GM12878 (cell line): ENCODE results near the gene RILPL2. TPM values are rescaled to one million over a fixed set of nuclear protein-coding genes. Genes with fewer than 3 reads are reported as not detected.

Experiments used
- ATAC-seq: fragments of 200-7000 bp; cut with Tn5 transposase; 3 replicates; pipeline ENCODE4 v1.9.1; 2020; ENCODE audit warnings: mild to moderate bottlenecking, moderate library complexity
- BruUV-seq: library from RNA; stranded (reverse); fragments of 400-500 nt; replicated peaks from 2 replicates; lab custom pipeline; 2021; lab: Mats Ljungman, UMichigan
- CTCF ChIA-PET: fragments of 300-600 bp; sonication (Branson Sonifier 250); formaldehyde crosslinking; extraction: SDS; loops from one replicate; lab custom pipeline; 2021; ENCODE audit warnings: inconsistent platforms; lab: Yijun Ruan, JAX
- POLR2A ChIA-PET: fragments of 350-600 bp; formaldehyde crosslinking; extraction: SDS; loops from one replicate; lab custom pipeline; 2021; ENCODE audit warnings: inconsistent platforms; lab: Charles Lee
- RAD21 ChIA-PET: fragments of 300-600 bp; sonication (Branson Sonifier 250); formaldehyde crosslinking; loops from one replicate; lab custom pipeline; 2023; ENCODE audit warnings: antibody characterized with exemption; ENCODE audit not compliant: unreplicated experiment; lab: Charles Lee
- SMC1A ChIA-PET: fragments of 300-600 bp; sonication (Branson Sonifier 250); formaldehyde crosslinking; loops from one replicate; lab custom pipeline; 2023; ENCODE audit not compliant: unreplicated experiment, uncharacterized antibody; lab: Charles Lee
- DNase-seq: peaks from one replicate; pipeline ENCODE4 v3.0.0-alpha.2; 2011; ENCODE audit warnings: low read depth, low spot score
- FAIRE-seq: peaks from 3 replicates; lab custom pipeline; 2011; peaks lifted over from hg19 to GRCh38; lab: Jason Lieb, UNC
- H2AFZ ChIP-seq: 2 replicates; pipeline ENCODE4 v1.6.0; 2011; ENCODE audit warnings: low read depth, low read length, control low read depth; ENCODE audit not compliant: control insufficient read depth
- H3K27ac ChIP-seq: 2 replicates; pipeline ENCODE4 v1.5.1; 2011; ENCODE audit warnings: control low read depth; ENCODE audit not compliant: control insufficient read depth, insufficient read depth
- H3K27me3 ChIP-seq, 2 experiments: replicated peaks in 1 of 2; 2 replicates each; pipeline versions ENCODE4 v1.6.0 to v1.6.1; 2011; ENCODE audit warnings: low read length in 1 of 2; ENCODE audit not compliant: control insufficient read depth in 2 of 2, insufficient read depth in 2 of 2
- H3K36me3 ChIP-seq, 2 experiments: 2 replicates each; pipeline ENCODE4 v1.5.1; 2011; ENCODE audit warnings: low read length in 1 of 2; ENCODE audit not compliant: control insufficient read depth in 2 of 2, insufficient read depth in 2 of 2
- H3K4me1 ChIP-seq: 2 replicates; pipeline ENCODE4 v1.6.1; 2011; ENCODE audit warnings: mild to moderate bottlenecking, low read length, moderate library complexity, mixed read lengths; ENCODE audit not compliant: control insufficient read depth, insufficient read depth
- H3K4me2 ChIP-seq: 2 replicates; pipeline ENCODE4 v1.6.0; 2011; ENCODE audit warnings: control low read depth; ENCODE audit not compliant: control insufficient read depth, insufficient read depth
- H3K4me3 ChIP-seq: fragments of 200-600 bp; sonication (generic); 2 replicates; pipeline ENCODE4 v1.5.1; 2016
- H3K79me2 ChIP-seq: 2 replicates; pipeline ENCODE4 v1.6.0; 2011; ENCODE audit warnings: low read length; ENCODE audit not compliant: control insufficient read depth, insufficient read depth
- H3K9ac ChIP-seq: 2 replicates; pipeline ENCODE4 v1.8.0; 2011; ENCODE audit warnings: low read length, control low read depth, mixed read lengths; ENCODE audit not compliant: control insufficient read depth, insufficient read depth
- H3K9me3 ChIP-seq: replicated peaks from 3 replicates; pipeline ENCODE4 v1.5.1; 2011; ENCODE audit warnings: mild to moderate bottlenecking, low read length; ENCODE audit not compliant: control insufficient read depth, insufficient read depth
- H4K20me1 ChIP-seq: 2 replicates; pipeline ENCODE4 v1.6.0; 2011; ENCODE audit not compliant: control insufficient read depth, insufficient read depth
- ATF2 ChIP-seq: IDR thresholded peaks from 2 replicates; pipeline ENCODE4 v1.6.1; 2012; ENCODE audit warnings: low read length, inconsistent platforms
- BCL11A ChIP-seq: IDR thresholded peaks from 2 replicates; pipeline ENCODE4 v1.6.1; 2011; ENCODE audit warnings: low read depth, low read length
- CBX5 ChIP-seq: sonication (generic); IDR thresholded peaks from 2 replicates; pipeline ENCODE4 v1.6.1; 2016; ENCODE audit warnings: low read depth, moderate library complexity, mild to moderate bottlenecking, inconsistent platforms
- CHD1 ChIP-seq: IDR thresholded peaks from 2 replicates; pipeline ENCODE4 v1.6.1; 2012; ENCODE audit warnings: low read depth, low read length, improper control_type of control experiment
- EP300 ChIP-seq, 2 experiments: fragments of 150-350 bp in 1 of 2; IDR thresholded peaks; 2 replicates each; pipeline ENCODE4 v1.6.1; 2011 to 2012; ENCODE audit warnings: low read depth in 2 of 2, low read length in 2 of 2, borderline replicate concordance in 1 of 2, improper control_type of control experiment in 1 of 2, inconsistent platforms in 1 of 2; ENCODE audit not compliant: control insufficient read depth in 1 of 2
- ESRRA ChIP-seq: IDR thresholded peaks from 2 replicates; pipeline ENCODE4 v1.6.1; 2012; ENCODE audit warnings: mild to moderate bottlenecking, low read length, improper control_type of control experiment
- ETV6 ChIP-seq, 2 experiments: fragments of 450-650 bp in 1 of 2; IDR thresholded peaks in 1 of 2; conservative IDR thresholded peaks in 1 of 2; 2 replicates each; pipeline ENCODE4 v1.6.1; 2014; ENCODE audit warnings: antibody characterized with exemption in 1 of 2, borderline replicate concordance in 1 of 2, low read depth in 1 of 2, mild to moderate bottlenecking in 1 of 2, moderate library complexity in 1 of 2
- GABPA ChIP-seq: IDR thresholded peaks from 2 replicates; pipeline ENCODE4 v1.6.1; 2014; ENCODE audit warnings: antibody characterized with exemption, low read depth, mild to moderate bottlenecking, inconsistent platforms
- HDAC2 ChIP-seq: fragments of 200-600 bp; sonication (generic); IDR thresholded peaks from 2 replicates; pipeline ENCODE4 v1.6.1; 2017
- MEF2B ChIP-seq: fragments of 450-650 bp; IDR thresholded peaks from 2 replicates; pipeline ENCODE4 v1.6.1; 2018; ENCODE audit warnings: mild to moderate bottlenecking, moderate library complexity; ENCODE audit not compliant: partially characterized antibody, poor library complexity, severe bottlenecking
- NKRF ChIP-seq: fragments of 450-650 bp; conservative IDR thresholded peaks from 2 replicates; pipeline ENCODE4 v1.6.1; 2017; ENCODE audit warnings: mild to moderate bottlenecking, moderate library complexity
- RUNX3 ChIP-seq: IDR thresholded peaks from 2 replicates; pipeline ENCODE4 v1.6.1; 2012; ENCODE audit warnings: low read length, inconsistent platforms
- WGBS: methylation state at CpG from one replicate; pipeline ENCODE4 v1.1.6; 2016; ENCODE audit warnings: low lambda C conversion rate; ENCODE audit not compliant: insufficient replicate concordance, insufficient coverage; ENCODE audit errors: missing lambda C conversion rate; 5-methylcytosine and 5-hydroxymethylcytosine counted together
- in situ Hi-C: fragments of 300-500 bp; cut with MboI; formaldehyde crosslinking; loops from 9 replicates; pipeline ENCODE4 v1.14.3; 2018; ENCODE audit warnings: mixed read lengths
- intact Hi-C: fragments of 100-400 bp; cut with micrococcal nuclease; formaldehyde crosslinking; loops from one replicate; pipeline ENCODE4 v1.14.2; 2022; ENCODE audit not compliant: unreplicated experiment
- polyA plus RNA-seq, 11 experiments: library from polyadenylated mRNA; depleted of rRNA in 4 of 11; unstranded in 6 of 11; stranded (reverse) in 5 of 11; fragments of >200 nt; fragmentation: Nextera tagmentation in 4 of 11; fragmentation: Illumina TruSeq in 1 of 11; extraction: Ambion mirVana in 4 of 11; extraction: Trizol in 1 of 11; gene quantifications; 1 replicate in 1 of 11; 2 replicates in 10 of 11; pipeline versions ENCODE4 v1.2.1 to v1.2.3, GENCODE V29; 2011 to 2016; ENCODE audit warnings: inconsistent platforms in 2 of 11, missing spikeins in 2 of 11, low read depth in 1 of 11
- total RNA-seq, 4 experiments: library from RNA; depleted of rRNA in 3 of 4; stranded (reverse); fragments of >200 nt in 3 of 4; fragmentation: Illumina TruSeq in 1 of 4; extraction: Trizol in 1 of 4; gene quantifications; 2 replicates each; pipeline versions ENCODE4 v1.2.1 to v1.2.3, GENCODE V29; 2013 to 2021

RILPL2 gene
- total and polyA plus RNA-seq, 10 of the 15 experiments (the other 5 are each of a cell fraction or from before 2014, with no cell fraction given) = 3.5 to 38.5 (median 19.7) TPM

- no peak for TF ChIP-seq ESRRA
- TF ChIP-seq MEF2B = peak; percentile 15
- H3K4me2 ChIP-seq = no peak overlapping the region
- ATAC-seq = peak; percentile 44
- ChIA-PET SMC1A (interaction anchor here (1.0 to 1.5 kb wide), 4 partner anchors 12 to 60 kb away, joined by 3 to 4 read pairs (median 4); no protein-coding TSS in a partner anchor), CTCF (no interaction called here), RAD21 (interaction anchor here (1.2 kb wide), 1 partner anchor 20 kb away, joined by 4 read pairs; the partner anchor contains the start of gene KMT5A), POLR2A (interaction anchor here (0.6 kb wide), 1 partner anchor 48 kb away, joined by 3 read pairs; no protein-coding TSS in a partner anchor)
- intact Hi-C loops (no loop called here), in situ Hi-C loops (no loop called here)
- H3K9me3 ChIP-seq = no peaks in the 10 kb centered on the region
- H4K20me1 ChIP-seq = no peaks in the 10 kb centered on the region
- no peak overlapping the region for H3K4me3 ChIP-seq
- no peaks in the 10 kb centered on the region; the same call in none of the 2 replicates for H3K79me2 ChIP-seq
- BruUV-seq = no TSS peak
- H3K27ac ChIP-seq = no peak overlapping the region
- H3K27me3 ChIP-seq = no peaks in the 10 kb centered on the region
- no peaks in the 10 kb centered on the region for H3K4me1 ChIP-seq
- H3K36me3 ChIP-seq = peaks cover 17 to 19% of the 10 kb centered on the region in 2 experiments
- H3K9ac ChIP-seq = no peak overlapping the region
- no peak for FAIRE-seq
- no peak overlapping the region for H2AFZ ChIP-seq
- 66% methylated on average over 9 of the region's 9 CpGs for WGBS
- no peak for DNase-seq
These were observed 31.9 kb downstream of the RILPL2 start for GRCh38 chr12:123404581-123404980.

- H3K4me1 ChIP-seq = no peaks in the 10 kb centered on the region
- SMC1A ChIA-PET = no interaction called here
- H2AFZ ChIP-seq = no peak overlapping the region
- no peaks in the 10 kb centered on the region for H3K27me3 ChIP-seq
- in situ Hi-C loops = no loop called here
- no peak overlapping the region for H3K4me2 ChIP-seq
- no peaks in the 10 kb centered on the region; the same call in none of the 2 replicates for H3K79me2 ChIP-seq
- intact Hi-C loops = no loop called here
- RAD21 ChIA-PET = no interaction called here
- peaks cover 21 to 30% of the 10 kb centered on the region in 2 experiments for H3K36me3 ChIP-seq
- WGBS = 89% methylated on average over 15 of the region's 15 CpGs
- no TSS peak for BruUV-seq
- no peaks in the 10 kb centered on the region for H3K9me3 ChIP-seq
- FAIRE-seq = no peak
- no peak for ATAC-seq
- no peak overlapping the region for H3K9ac ChIP-seq
- CTCF ChIA-PET = no interaction called here
- H4K20me1 ChIP-seq = no peaks in the 10 kb centered on the region
- no peak overlapping the region for H3K4me3 ChIP-seq
- POLR2A ChIA-PET = interaction anchor here (0.6 kb wide), 1 partner anchor 31 kb away, joined by 4 read pairs; no protein-coding TSS in a partner anchor
- no peak for DNase-seq
- no peak overlapping the region for H3K27ac ChIP-seq
- TF ChIP-seq NKRF = no peak
- TF ChIP-seq EP300 (IDR thresholded peaks at IDR 0.05; ENCODE audit: borderline replicate concordance in 1 of 2, control insufficient read depth in 1 of 2, low read depth in 2 of 2, low read length in 2 of 2) = no peak
- TF ChIP-seq ATF2 = no peak
- no peak for TF ChIP-seq RUNX3
- no peak for TF ChIP-seq CBX5
- TF ChIP-seq HDAC2 = no peak
- TF ChIP-seq BCL11A = no peak
- TF ChIP-seq ETV6 (conservative IDR thresholded peaks at IDR 0.05 in 1 of 2, IDR thresholded peaks at IDR 0.05 in 1 of 2; ENCODE audit: borderline replicate concordance in 1 of 2, low read depth in 1 of 2) = no peak
- TF ChIP-seq CHD1 = no peak
- TF ChIP-seq GABPA = no peak
These were observed 34.5 kb downstream of the RILPL2 start for GRCh38 chr12:123401753-123402683.
